ENCODE measurements around the gene CDH22.
A peak's percentile ranks its signal among the peaks of the same experiment; 100 is the strongest.

The CDH22 gene

DNA sequence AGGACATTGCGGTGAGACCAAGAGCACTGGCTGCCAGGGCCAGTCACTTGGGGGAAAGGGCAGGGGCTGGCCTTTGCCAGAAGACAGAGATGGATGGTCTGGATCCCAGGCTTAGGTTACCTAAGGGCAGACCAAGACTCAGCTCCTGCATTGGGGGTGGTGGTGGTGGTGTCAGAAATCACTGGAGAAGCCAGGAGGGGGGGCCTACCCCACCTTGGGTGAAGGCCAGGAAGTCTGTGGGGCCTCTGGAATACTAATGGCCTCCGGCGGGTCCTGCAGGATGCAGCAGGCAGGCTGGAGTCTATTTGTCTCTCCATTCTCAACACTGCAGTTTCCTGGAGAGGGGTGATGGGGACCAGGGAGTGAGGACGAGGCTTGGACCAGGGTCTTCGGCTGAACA, 157.4 kb downstream of the CDH22 start:
- Histone ChIP-seq H3K27me3 (ENCODE audit: insufficient read depth, low read depth, severe bottlenecking) (no peaks in the 10 kb centered on the region), H3K36me3 (no peaks in the 10 kb centered on the region), H3K9me3 (ENCODE audit: severe bottlenecking) (no peaks in the 10 kb centered on the region), H3K27ac (no peak overlapping the region), H3K4me3 (ENCODE audit: low read depth, low read length) (no peak overlapping the region)
- TF ChIP-seq, protein P1, sequence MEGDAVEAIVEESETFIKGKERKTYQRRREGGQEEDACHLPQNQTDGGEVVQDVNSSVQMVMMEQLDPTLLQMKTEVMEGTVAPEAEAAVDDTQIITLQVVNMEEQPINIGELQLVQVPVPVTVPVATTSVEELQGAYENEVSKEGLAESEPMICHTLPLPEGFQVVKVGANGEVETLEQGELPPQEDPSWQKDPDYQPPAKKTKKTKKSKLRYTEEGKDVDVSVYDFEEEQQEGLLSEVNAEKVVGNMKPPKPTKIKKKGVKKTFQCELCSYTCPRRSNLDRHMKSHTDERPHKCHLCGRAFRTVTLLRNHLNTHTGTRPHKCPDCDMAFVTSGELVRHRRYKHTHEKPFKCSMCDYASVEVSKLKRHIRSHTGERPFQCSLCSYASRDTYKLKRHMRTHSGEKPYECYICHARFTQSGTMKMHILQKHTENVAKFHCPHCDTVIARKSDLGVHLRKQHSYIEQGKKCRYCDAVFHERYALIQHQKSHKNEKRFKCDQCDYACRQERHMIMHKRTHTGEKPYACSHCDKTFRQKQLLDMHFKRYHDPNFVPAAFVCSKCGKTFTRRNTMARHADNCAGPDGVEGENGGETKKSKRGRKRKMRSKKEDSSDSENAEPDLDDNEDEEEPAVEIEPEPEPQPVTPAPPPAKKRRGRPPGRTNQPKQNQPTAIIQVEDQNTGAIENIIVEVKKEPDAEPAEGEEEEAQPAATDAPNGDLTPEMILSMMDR (IDR thresholded peaks at IDR 0.05; ENCODE audit: low read depth, low read length), result no peak
- DNase-seq, result no peak

DNA sequence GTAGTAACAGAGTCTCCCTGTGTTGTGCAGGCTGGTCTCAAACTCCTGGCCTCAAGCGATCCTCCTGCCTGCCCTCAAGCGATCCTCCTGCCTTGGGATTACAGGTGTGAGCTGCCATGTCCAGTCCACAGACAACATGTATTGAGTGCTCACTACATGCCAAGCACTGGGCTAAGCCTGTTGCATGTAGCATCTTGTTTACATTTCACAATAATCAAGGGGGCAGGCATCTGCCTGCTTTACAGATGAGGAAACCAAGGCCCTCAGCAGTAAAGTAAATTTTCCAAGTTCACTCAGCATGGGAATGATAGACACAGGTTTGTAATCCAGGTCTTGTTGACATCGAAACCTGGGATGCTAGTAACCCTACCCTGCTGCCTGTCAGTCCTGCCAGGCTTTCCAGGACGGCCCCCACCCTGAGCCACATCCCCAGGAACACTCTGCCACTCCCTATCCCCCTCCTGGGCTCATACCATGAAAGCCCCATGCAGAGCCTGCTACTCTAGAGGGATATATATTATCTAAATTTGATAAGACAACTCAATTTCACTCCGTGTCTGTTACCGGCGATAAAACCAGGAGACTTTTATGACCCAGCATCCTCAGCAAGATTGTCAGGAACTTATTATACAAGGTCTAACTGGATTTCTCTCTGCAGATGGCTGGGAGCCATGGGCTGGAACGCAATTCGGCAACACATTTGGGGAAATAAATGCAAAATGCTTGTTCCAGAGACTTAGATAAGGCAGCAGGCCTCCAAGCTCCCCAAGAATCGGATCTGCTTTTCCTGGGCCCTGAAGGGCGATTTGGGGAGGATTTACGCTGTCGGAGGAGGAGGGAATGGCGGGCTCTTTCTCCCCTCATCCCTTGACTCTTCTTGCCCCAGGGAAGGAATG, 159.7 kb downstream of the CDH22 start:
- H3K9me3 ChIP-seq (ENCODE audit: severe bottlenecking), result no peaks in the 10 kb centered on the region
- no peaks in the 10 kb centered on the region for H3K36me3 ChIP-seq
- TF ChIP-seq, protein P1 (IDR thresholded peaks at IDR 0.05; ENCODE audit: low read depth, low read length), result no peak
- no peak for DNase-seq
- H3K27me3 ChIP-seq (ENCODE audit: insufficient read depth, low read depth, severe bottlenecking), result no peaks in the 10 kb centered on the region
- H3K4me3 ChIP-seq (ENCODE audit: low read depth, low read length), result no peak overlapping the region
- H3K27ac ChIP-seq, result no peak overlapping the region

DNA sequence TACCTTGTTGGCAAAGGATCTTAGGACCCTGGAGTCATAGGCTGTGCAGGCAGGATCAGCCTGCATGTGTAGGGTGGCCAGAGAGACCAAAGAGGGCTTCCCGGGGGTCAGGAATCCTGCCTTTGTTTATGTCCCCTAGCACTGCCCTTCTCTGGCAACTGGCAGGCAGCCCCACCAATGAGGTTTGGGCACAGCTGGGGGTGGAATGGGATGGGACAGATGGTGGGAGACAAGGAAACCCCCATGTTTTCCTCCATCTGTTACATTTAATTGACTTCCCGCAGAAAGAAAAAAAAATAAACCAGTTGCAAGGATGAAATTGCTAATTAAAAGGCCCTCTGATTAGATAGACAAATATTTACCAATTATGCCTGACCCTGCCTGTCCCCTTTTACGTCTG, 162.6 kb downstream of the CDH22 start:
- Histone ChIP-seq H3K36me3 (no peaks in the 10 kb centered on the region), H3K4me3 (ENCODE audit: low read depth, low read length) (no peak overlapping the region), H3K27me3 (ENCODE audit: insufficient read depth, low read depth, severe bottlenecking) (no peaks in the 10 kb centered on the region), H3K27ac (no peak overlapping the region), H3K9me3 (ENCODE audit: severe bottlenecking) (no peaks in the 10 kb centered on the region)
- DNase-seq, result peak; percentile 47
- TF ChIP-seq, protein P1 (IDR thresholded peaks at IDR 0.05; ENCODE audit: low read depth, low read length), result no peak

DNA sequence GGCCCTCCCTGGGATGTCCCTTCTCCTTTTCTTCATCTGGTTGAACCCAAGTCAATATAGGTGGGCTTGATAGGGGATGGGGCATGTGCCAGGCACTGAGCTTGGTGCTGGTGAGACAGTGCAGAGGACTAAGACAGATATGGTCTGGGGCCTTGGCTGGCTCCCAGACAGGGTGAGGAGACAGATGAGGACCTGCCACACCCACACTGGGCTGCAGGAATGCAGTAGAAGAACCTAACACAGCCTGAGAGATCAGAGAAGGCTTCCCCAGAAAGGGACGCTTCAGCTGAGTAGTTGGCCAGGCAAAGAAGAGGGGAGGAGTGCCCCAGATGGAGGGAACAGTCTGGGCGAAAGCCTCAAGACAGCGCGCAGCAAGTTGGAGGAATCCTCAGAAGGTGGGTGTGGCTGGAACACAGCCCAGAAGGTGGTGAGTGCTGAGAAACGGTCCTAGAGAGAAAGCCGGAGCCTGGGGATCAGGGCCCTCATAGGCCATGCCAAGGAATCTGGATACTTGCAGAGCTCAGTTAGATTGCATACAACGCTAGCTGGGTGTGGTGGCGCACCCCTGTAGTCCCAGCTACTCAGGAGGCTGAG, 163.8 kb downstream of the CDH22 start:
- no peak overlapping the region for H3K27ac ChIP-seq
- H3K4me3 ChIP-seq (ENCODE audit: low read depth, low read length), result no peak overlapping the region
- DNase-seq, result no peak
- no peaks in the 10 kb centered on the region for H3K9me3 ChIP-seq (ENCODE audit: severe bottlenecking)
- H3K27me3 ChIP-seq (ENCODE audit: insufficient read depth, low read depth, severe bottlenecking), result no peaks in the 10 kb centered on the region
- no peaks in the 10 kb centered on the region for H3K36me3 ChIP-seq
- TF ChIP-seq, protein P1 (IDR thresholded peaks at IDR 0.05; ENCODE audit: low read depth, low read length), result no peak

DNA sequence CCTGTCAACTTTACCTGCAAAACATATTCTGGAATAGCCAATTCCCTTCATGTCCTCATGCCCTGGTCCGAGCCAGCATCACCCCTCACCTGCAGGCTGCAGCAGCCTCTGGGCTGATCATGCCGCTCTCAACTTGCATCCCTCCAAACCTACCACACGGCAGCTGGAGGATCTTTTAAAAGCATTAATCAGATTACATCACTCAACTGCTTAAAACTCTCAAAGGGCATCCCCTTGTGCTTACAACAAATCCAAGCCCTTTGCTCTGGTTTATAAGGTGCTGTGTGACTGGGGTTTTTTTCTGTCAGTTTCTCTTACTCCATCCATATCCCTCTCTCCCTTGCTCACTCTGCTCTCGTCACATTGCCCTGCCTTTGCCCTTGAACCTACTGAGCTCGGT, 166.2 kb downstream of the CDH22 start:
- Histone ChIP-seq H3K4me3 (ENCODE audit: low read depth, low read length) (no peak overlapping the region), H3K27ac (peak overlapping the region; percentile 68), H3K36me3 (no peaks in the 10 kb centered on the region), H3K27me3 (ENCODE audit: insufficient read depth, low read depth, severe bottlenecking) (no peaks in the 10 kb centered on the region), H3K9me3 (ENCODE audit: severe bottlenecking) (no peaks in the 10 kb centered on the region)
- TF ChIP-seq, protein P1 (IDR thresholded peaks at IDR 0.05; ENCODE audit: low read depth, low read length), result 0 out of 2 replicates have a peak, but pooled peaks have one; percentile 8
- peak; percentile 61 for DNase-seq

Data from WERI-Rb-1 (cell line).